Mucosa of descending colon (tissue), 3 donors: ENCODE data around the gene SLC11A1. TPM values are rescaled to one million over a fixed set of nuclear protein-coding genes. Genes with fewer than 3 reads are reported as not detected.

Experiments used
- ATAC-seq: fragments of 200-7000 bp; cut with Tn5 transposase; one replicate; pipeline ENCODE4 v1.9.1; 2020; ENCODE audit warnings: mild to moderate bottlenecking, moderate library complexity
- DNase-seq, 3 donors: peaks; one replicate each; pipeline ENCODE4 v3.0.0-alpha.2; 2020
- H3K36me3 ChIP-seq: fragments of 200-600 bp; one replicate; pipeline ENCODE4 v1.8.0; 2021; ENCODE audit warnings: low read depth, mild to moderate bottlenecking
- H3K4me1 ChIP-seq: fragments of 200-600 bp; one replicate; pipeline ENCODE4 v1.8.0; 2021; ENCODE audit warnings: low read depth, mild to moderate bottlenecking
- H3K4me3 ChIP-seq: fragments of 200-600 bp; one replicate; pipeline ENCODE4 v1.8.0; 2021; ENCODE audit warnings: mild to moderate bottlenecking
- H3K9me3 ChIP-seq: fragments of 200-600 bp; one replicate; pipeline ENCODE4 v1.8.0; 2021; ENCODE audit warnings: mild to moderate bottlenecking
- intact Hi-C, 2 donors: fragments of 100-400 bp; cut with DNase I in 1 of 2; cut with micrococcal nuclease in 1 of 2; formaldehyde crosslinking; loops; one replicate each; pipeline versions ENCODE4 v1.11.0 to v1.11.1; 2022; cut with DNase I, micrococcal nuclease
- total RNA-seq, 3 donors: library from RNA; stranded (reverse); fragmentation: NEBNext Ultra II Directional in 2 of 3; extraction: Animal tissue kit (Norgen Biotek cat#: 25700) in 2 of 3; gene quantifications; one replicate each; pipeline versions ENCODE4 v1.2.1 to v1.2.4, GENCODE V29; 2021 to 2023
- TF ChIP-seq, protein P1 (sequence below): fragments of 200-600 bp; IDR thresholded peaks from one replicate; pipeline ENCODE4 v1.8.0; 2022; ENCODE audit warnings: antibody characterized with exemption, mild to moderate bottlenecking
- donor health status: DM: no; HTN: no; CAD: no; lungs with moderate emphysema.
- donor health status: DM: no; HTN: no; CAD: no.
- donor health status: DM: no; HTN: yes; CAD: no.

The SLC11A1 gene
- total RNA-seq, 3 donors from 2014 or later = 1.2 to 7.8 (median 5.3) TPM

DNA sequence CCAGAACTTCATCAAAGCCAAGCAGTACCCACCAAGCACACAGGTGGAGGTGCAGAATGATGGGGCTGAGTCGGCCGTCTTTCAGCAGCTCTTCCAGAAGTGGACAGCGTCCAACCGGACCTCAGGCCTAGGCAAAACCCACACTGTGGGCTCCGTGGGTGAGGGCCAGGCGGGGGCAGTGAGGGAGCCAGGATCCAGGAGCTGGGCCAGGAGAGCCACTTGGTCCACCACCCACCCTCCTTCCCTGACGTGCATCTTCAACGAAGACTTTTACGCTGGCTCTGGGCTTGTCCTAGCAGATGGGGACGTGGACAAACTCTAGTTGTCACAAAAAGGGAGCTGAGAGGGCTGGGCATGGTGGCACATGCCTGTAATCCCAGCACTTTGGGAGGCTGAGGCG, 48.6 kb downstream of the SLC11A1 start:
- no peak overlapping the region for H3K4me3 ChIP-seq
- DNase-seq (peak in 1 of 3 donors; percentile 7), ATAC-seq (no peak)
- peaks cover 3% of the 10 kb centered on the region for H3K36me3 ChIP-seq
- no peaks in the 10 kb centered on the region for H3K4me1 ChIP-seq
- no peaks in the 10 kb centered on the region for H3K9me3 ChIP-seq
- intact Hi-C loops = no loop called here
- TF ChIP-seq, protein P1, sequence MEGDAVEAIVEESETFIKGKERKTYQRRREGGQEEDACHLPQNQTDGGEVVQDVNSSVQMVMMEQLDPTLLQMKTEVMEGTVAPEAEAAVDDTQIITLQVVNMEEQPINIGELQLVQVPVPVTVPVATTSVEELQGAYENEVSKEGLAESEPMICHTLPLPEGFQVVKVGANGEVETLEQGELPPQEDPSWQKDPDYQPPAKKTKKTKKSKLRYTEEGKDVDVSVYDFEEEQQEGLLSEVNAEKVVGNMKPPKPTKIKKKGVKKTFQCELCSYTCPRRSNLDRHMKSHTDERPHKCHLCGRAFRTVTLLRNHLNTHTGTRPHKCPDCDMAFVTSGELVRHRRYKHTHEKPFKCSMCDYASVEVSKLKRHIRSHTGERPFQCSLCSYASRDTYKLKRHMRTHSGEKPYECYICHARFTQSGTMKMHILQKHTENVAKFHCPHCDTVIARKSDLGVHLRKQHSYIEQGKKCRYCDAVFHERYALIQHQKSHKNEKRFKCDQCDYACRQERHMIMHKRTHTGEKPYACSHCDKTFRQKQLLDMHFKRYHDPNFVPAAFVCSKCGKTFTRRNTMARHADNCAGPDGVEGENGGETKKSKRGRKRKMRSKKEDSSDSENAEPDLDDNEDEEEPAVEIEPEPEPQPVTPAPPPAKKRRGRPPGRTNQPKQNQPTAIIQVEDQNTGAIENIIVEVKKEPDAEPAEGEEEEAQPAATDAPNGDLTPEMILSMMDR = no peak

DNA sequence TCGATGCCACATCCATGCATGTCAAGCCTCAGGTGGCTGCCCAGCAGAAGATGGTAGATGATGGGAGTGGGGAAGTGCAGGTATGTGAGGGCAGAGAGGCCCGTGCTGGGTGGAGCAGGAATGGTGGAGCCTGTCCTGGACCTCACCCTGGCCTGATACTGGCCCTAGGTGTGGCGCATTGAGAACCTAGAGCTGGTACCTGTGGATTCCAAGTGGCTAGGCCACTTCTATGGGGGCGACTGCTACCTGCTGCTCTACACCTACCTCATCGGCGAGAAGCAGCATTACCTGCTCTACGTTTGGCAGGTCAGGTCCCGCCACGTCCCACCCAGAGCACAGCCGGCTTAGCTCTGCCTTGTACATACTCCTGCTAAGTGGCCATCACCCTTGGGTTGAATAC, 49.8 kb downstream of the SLC11A1 start:
- H3K36me3 ChIP-seq = peaks cover 3% of the 10 kb centered on the region
- intact Hi-C loops = no loop called here
- peak in 1 of 3 donors; percentile 22 for DNase-seq
- no peak overlapping the region for H3K4me3 ChIP-seq
- ATAC-seq = no peak
- no peaks in the 10 kb centered on the region for H3K4me1 ChIP-seq
- TF ChIP-seq, protein P1 = no peak
- H3K9me3 ChIP-seq = no peaks in the 10 kb centered on the region

DNA sequence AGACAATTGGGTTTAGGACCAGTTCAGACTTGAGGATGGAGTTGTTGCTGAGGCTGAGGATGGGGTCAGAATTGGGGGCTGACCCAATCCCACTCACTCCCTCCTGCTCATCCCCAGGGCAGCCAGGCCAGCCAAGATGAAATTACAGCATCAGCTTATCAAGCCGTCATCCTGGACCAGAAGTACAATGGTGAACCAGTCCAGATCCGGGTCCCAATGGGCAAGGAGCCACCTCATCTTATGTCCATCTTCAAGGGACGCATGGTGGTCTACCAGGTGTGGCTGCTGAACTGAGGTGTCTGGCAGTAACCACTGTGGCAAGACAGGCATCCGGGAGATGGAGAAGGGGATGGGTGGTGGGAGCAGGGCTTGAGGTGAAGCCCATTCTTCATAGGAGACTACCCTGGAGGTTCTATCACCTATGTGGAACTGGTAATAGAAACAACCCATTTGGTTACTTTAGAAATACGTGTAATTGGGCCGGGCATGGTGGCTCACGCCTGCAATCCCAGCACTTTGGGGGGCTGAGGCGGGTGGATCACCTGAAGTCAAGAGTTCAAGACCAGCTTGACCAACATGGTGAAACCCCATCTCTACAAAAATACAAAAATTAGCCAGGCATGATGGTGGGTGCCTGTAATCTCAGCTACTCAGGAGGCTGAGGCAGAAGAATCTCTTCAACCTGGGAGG, 50.7 kb downstream of the SLC11A1 start:
- intact Hi-C loops = no loop called here
- Histone ChIP-seq H3K4me1 (no peaks in the 10 kb centered on the region), H3K4me3 (no peak overlapping the region), H3K9me3 (no peaks in the 10 kb centered on the region), H3K36me3 (peaks cover 3% of the 10 kb centered on the region)
- DNase-seq (peak in 1 of 3 donors; percentile 20), ATAC-seq (no peak)
- TF ChIP-seq, protein P1 = no peak

DNA sequence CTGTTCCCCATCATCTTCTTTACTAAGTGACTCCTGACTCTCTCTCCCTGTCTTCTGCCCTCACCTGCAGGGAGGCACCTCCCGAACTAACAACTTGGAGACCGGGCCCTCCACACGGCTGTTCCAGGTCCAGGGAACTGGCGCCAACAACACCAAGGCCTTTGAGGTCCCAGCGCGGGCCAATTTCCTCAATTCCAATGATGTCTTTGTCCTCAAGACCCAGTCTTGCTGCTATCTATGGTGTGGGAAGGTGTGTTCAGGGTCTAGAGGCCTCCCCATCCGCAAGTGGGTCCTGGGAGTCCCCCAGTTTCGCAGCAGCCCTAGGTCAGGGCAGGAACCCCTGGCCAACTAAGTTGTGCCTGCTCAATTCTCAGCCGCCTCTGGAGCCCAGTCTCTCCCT, 52.4 kb downstream of the SLC11A1 start:
- H3K36me3 ChIP-seq = peaks cover 9% of the 10 kb centered on the region
- no peak for ATAC-seq
- H3K4me3 ChIP-seq = no peak overlapping the region
- H3K4me1 ChIP-seq = no peaks in the 10 kb centered on the region
- no peaks in the 10 kb centered on the region for H3K9me3 ChIP-seq
- TF ChIP-seq, protein P1 = no peak
- intact Hi-C loops = no loop called here
- peak in 1 of 3 donors; percentile 18 for DNase-seq

DNA sequence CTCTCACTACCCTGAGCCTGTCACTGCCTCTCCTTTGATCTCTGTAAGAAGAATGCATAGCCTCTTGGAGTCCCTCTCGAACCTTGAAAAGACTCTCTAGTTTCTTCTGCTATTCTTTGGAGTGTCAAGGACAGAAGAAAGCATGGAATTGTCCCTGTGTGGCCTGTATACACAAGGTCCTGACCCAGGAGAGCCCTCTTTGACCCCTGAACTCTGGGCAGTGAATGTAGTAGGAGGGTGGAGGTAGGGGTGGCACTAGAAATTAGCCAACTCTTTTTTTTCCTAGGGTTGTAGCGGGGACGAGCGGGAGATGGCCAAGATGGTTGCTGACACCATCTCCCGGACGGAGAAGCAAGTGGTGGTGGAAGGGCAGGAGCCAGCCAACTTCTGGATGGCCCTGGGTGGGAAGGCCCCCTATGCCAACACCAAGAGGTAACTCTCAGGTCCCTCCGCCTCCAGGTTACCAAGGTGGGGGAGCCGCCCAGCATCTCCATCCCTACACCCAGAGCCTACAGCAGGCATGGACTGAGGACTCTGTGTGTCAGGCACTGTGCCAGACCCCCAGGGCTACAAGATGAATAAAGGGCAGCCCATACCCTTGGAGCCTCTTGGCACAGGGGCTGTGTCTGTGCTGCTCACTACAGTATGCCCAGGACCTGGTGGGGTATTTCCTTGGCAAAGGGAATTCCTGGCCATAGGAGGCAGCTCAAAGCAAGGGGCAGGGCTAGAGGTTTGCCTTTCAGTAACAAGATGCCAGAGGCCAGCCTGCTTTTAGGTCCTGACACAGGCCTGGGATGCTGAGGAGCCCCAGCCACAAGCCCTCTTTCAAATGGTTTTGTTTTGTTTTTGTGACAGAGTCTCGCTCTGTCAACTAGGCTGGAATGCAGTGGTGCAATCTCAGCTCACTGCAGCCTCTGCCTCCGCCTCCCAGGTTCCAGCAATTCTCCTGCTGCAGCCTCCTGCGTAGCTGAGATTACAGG, 53.2 kb downstream of the SLC11A1 start:
- intact Hi-C loops = no loop called here
- DNase-seq (peak in 1 of 3 donors; percentile 15), ATAC-seq (no peak)
- TF ChIP-seq, protein P1 = no peak
- Histone ChIP-seq H3K36me3 (peaks cover 9% of the 10 kb centered on the region), H3K4me1 (no peaks in the 10 kb centered on the region), H3K9me3 (no peaks in the 10 kb centered on the region), H3K4me3 (no peak overlapping the region)
